MM.1S (cell line): ENCODE data around the gene FPR3.

ENCODE experiments used
- DNase-seq: peaks from one replicate; pipeline ENCODE4 v3.0.0-alpha.2; 2015
- H2AFZ ChIP-seq: fragments of 300-600 bp; sonication (generic); 2 replicates; pipeline ENCODE4 v1.6.0; 2016; ENCODE audit warnings: antibody characterized with exemption, low read length
- H3F3A ChIP-seq: fragments of 300-600 bp; sonication (generic); 2 replicates; pipeline ENCODE4 v1.6.1; 2016; ENCODE audit warnings: mild to moderate bottlenecking, antibody characterized with exemption, low read length, moderate library complexity, mixed read lengths; ENCODE audit not compliant: insufficient read depth
- H3K27ac ChIP-seq: fragments of 300-600 bp; sonication (generic); 2 replicates; pipeline ENCODE4 v1.5.1; 2016; ENCODE audit warnings: mild to moderate bottlenecking, low read length
- H3K27me3 ChIP-seq: fragments of 300-600 bp; sonication (generic); replicated peaks from 2 replicates; pipeline ENCODE4 v1.6.0; 2016; ENCODE audit warnings: low read length; ENCODE audit not compliant: insufficient read depth
- H3K36me3 ChIP-seq: fragments of 300-600 bp; sonication (generic); replicated peaks from 2 replicates; pipeline ENCODE4 v1.6.1; 2016; ENCODE audit warnings: mild to moderate bottlenecking, low read length, mixed read lengths; ENCODE audit not compliant: insufficient read depth
- H3K4me1 ChIP-seq: fragments of 300-600 bp; sonication (generic); 2 replicates; pipeline ENCODE4 v1.6.1; 2016; ENCODE audit warnings: low read length, mixed read lengths
- H3K4me2 ChIP-seq: fragments of 300-600 bp; sonication (generic); 2 replicates; pipeline ENCODE4 v1.6.0; 2016; ENCODE audit warnings: low read depth, low read length
- H3K4me3 ChIP-seq: fragments of 300-600 bp; sonication (generic); 2 replicates; pipeline ENCODE4 v1.5.1; 2016; ENCODE audit warnings: low read length, mixed read lengths
- H3K79me2 ChIP-seq: fragments of 300-600 bp; sonication (generic); 2 replicates; pipeline ENCODE4 v1.6.1; 2016; ENCODE audit warnings: mixed run types, low read length, mixed read lengths
- H3K9ac ChIP-seq: fragments of 300-600 bp; sonication (generic); 2 replicates; pipeline ENCODE4 v1.6.1; 2016; ENCODE audit warnings: low read length, mixed read lengths
- H3K9me2 ChIP-seq: fragments of 300-600 bp; sonication (generic); replicated peaks from 2 replicates; pipeline ENCODE4 v1.6.1; 2016; ENCODE audit warnings: mild to moderate bottlenecking, low read length, mixed read lengths; ENCODE audit not compliant: insufficient read depth
- H3K9me3 ChIP-seq: fragments of 300-600 bp; sonication (generic); replicated peaks from 2 replicates; pipeline ENCODE4 v1.6.1; 2016; ENCODE audit warnings: mild to moderate bottlenecking, low read length, mixed read lengths; ENCODE audit not compliant: insufficient read depth
- H4K20me1 ChIP-seq: fragments of 300-600 bp; sonication (generic); 2 replicates; pipeline ENCODE4 v1.6.1; 2016; ENCODE audit warnings: mild to moderate bottlenecking, low read length, moderate library complexity, mixed read lengths; ENCODE audit not compliant: insufficient read depth
- EZH2 ChIP-seq: fragments of 300-600 bp; sonication (generic); optimal IDR thresholded peaks from 2 replicates; pipeline ENCODE3; 2017; ENCODE audit warnings: low read depth, mild to moderate bottlenecking, antibody characterized with exemption, low read length, mixed read lengths
- EZH2phosphoT487 ChIP-seq: fragments of 300-600 bp; sonication (generic); IDR thresholded peaks from 2 replicates; pipeline ENCODE4 v1.6.1; 2018; ENCODE audit warnings: antibody characterized with exemption, low read length
- TF ChIP-seq, protein P1 (sequence below): fragments of 300-600 bp; sonication (generic); IDR thresholded peaks from 2 replicates; pipeline ENCODE4 v1.5.1; 2016; ENCODE audit warnings: antibody characterized with exemption, low read length, mixed read lengths

The FPR3 gene, protein sequence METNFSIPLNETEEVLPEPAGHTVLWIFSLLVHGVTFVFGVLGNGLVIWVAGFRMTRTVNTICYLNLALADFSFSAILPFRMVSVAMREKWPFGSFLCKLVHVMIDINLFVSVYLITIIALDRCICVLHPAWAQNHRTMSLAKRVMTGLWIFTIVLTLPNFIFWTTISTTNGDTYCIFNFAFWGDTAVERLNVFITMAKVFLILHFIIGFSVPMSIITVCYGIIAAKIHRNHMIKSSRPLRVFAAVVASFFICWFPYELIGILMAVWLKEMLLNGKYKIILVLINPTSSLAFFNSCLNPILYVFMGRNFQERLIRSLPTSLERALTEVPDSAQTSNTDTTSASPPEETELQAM

DNA sequence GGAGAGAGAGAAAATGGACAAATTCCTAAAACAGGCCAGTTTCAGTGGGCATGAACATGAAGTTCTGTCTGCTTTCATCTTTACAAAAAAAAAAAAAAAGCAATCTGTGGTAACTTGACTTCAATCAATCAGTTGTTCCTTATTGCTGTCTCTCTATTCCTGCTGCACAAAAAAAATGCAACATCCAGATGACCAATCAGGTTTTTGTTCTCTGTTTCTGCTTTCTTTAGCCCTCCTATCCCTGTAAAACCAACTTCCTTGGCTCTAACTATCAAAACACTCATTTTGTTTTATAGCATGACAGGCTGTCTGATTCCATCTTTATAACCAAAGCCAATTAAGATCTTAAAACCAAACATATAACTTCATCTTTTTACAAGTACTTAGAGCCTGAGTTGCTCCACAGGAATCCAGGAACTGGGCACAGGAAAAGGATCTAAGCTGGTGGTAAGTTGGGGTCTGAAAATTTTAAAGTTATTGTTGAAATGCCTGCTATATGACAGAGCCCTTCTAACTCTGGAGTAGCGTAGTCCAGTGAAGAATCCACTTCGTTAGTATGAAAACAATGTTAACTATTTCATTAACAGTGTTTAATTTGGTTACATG lies at the start of gene FPR3:
FPR3 (plus strand) TSS at position 273 of the 606 bp plus-strand sequence. CDS start 28,592 bp downstream, outside the sequence.
- H3K4me1 ChIP-seq = no peaks in the 10 kb centered on the region
- no peaks in the 10 kb centered on the region for H3K9me3 ChIP-seq
- H3K4me2 ChIP-seq = no peak within 1 kb of the TSS
- H3K9me2 ChIP-seq = no peaks in the 10 kb centered on the region
- no peak within 1 kb of the TSS for H3K9ac ChIP-seq
- no peak for DNase-seq
- no peak within 1 kb of the TSS for H2AFZ ChIP-seq
- H3K36me3 ChIP-seq = no peaks in the 10 kb centered on the region
- no peak within 1 kb of the TSS for H3K27ac ChIP-seq
- H4K20me1 ChIP-seq = no peaks in the 10 kb centered on the region
- no peaks in the 10 kb centered on the region for H3F3A ChIP-seq
- no peak within 1 kb of the TSS for H3K4me3 ChIP-seq
- TF ChIP-seq, protein P1, sequence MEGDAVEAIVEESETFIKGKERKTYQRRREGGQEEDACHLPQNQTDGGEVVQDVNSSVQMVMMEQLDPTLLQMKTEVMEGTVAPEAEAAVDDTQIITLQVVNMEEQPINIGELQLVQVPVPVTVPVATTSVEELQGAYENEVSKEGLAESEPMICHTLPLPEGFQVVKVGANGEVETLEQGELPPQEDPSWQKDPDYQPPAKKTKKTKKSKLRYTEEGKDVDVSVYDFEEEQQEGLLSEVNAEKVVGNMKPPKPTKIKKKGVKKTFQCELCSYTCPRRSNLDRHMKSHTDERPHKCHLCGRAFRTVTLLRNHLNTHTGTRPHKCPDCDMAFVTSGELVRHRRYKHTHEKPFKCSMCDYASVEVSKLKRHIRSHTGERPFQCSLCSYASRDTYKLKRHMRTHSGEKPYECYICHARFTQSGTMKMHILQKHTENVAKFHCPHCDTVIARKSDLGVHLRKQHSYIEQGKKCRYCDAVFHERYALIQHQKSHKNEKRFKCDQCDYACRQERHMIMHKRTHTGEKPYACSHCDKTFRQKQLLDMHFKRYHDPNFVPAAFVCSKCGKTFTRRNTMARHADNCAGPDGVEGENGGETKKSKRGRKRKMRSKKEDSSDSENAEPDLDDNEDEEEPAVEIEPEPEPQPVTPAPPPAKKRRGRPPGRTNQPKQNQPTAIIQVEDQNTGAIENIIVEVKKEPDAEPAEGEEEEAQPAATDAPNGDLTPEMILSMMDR = no peak
- no peak for TF ChIP-seq EZH2phosphoT487
- TF ChIP-seq EZH2 = no peak
- H3K27me3 ChIP-seq = no peaks in the 10 kb centered on the region
- H3K79me2 ChIP-seq = no peaks in the 10 kb centered on the region

DNA sequence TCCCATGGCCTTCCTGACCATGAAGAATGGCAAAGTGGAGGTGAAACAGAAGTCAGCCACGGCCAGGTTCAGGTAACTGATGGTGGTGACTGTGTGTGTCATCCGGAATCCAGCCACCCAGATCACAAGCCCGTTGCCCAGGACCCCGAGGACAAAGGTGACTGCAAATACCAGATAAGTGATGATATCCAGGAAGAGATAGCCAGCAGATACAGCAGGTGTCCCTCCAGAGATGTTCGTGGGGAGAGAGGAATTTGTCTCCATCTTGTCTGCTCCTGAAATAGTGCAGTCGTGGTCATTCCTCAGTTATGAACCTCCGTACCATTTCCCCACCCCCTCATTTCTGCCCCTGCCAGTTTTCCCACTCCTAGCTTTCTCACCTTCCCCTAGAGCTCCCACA lies 48.2 kb upstream of the FPR3 start:
- Histone ChIP-seq H3K27ac (no peak overlapping the region), H3K36me3 (no peaks in the 10 kb centered on the region), H3K79me2 (no peaks in the 10 kb centered on the region), H3K9ac (no peak overlapping the region), H3K9me3 (no peaks in the 10 kb centered on the region), H3F3A (no peaks in the 10 kb centered on the region), H3K27me3 (no peaks in the 10 kb centered on the region), H3K9me2 (no peaks in the 10 kb centered on the region), H3K4me3 (no peak overlapping the region), H4K20me1 (no peaks in the 10 kb centered on the region), H2AFZ (no peak overlapping the region), H3K4me1 (no peaks in the 10 kb centered on the region), H3K4me2 (no peak overlapping the region)
- no peak for TF ChIP-seq EZH2phosphoT487
- TF ChIP-seq EZH2 = no peak
- TF ChIP-seq, protein P1 = no peak
- DNase-seq = no peak

DNA sequence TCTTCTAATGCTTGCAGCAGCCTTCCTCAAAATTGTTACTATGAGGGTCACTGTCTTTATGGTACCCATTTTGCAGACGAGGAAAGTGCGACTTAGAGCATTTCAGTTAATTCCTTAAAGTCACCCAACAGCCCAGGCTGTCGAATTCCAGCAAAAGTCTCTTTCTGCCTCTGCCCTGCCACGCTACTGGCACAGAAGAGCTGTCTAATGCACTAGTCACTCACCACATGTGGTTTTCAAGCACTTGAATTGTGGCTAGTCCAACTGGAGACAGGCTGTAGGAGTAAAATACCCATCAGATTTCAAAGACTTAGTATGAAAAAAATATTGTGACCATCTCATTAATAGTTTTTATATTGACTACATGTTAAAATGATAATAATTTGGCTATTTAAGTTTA lies 45.0 kb upstream of the FPR3 start:
- DNase-seq = no peak
- no peak overlapping the region for H3K9ac ChIP-seq
- no peaks in the 10 kb centered on the region for H3K4me1 ChIP-seq
- no peaks in the 10 kb centered on the region for H4K20me1 ChIP-seq
- no peaks in the 10 kb centered on the region for H3F3A ChIP-seq
- no peaks in the 10 kb centered on the region for H3K9me3 ChIP-seq
- H3K27me3 ChIP-seq = no peaks in the 10 kb centered on the region
- no peak overlapping the region for H2AFZ ChIP-seq
- TF ChIP-seq, protein P1 = no peak
- TF ChIP-seq EZH2 (no peak), EZH2phosphoT487 (no peak)
- no peaks in the 10 kb centered on the region for H3K36me3 ChIP-seq
- H3K4me3 ChIP-seq = no peak overlapping the region
- H3K27ac ChIP-seq = no peak overlapping the region
- no peak overlapping the region for H3K4me2 ChIP-seq
- no peaks in the 10 kb centered on the region for H3K79me2 ChIP-seq
- H3K9me2 ChIP-seq = no peaks in the 10 kb centered on the region
